ENCODE data around the gene SEC14L3. TPM values are rescaled to one million over a fixed set of nuclear protein-coding genes. Genes with fewer than 3 reads are reported as not detected.
A peak's percentile ranks its signal among the peaks of the same experiment; 100 is the strongest.

Gene SEC14L3
- total and polyA plus RNA-seq, 2 of the 13 experiments (the other 11 are each of a cell fraction or from before 2014, with no cell fraction given), result not detected

GRCh38 chr22:30421695-30422480 is 49.9 kb downstream of the SEC14L3 start (continued):
- TF ChIP-seq ZFP1 (CRISPR knock-in tag; IDR thresholded peaks at IDR 0.05) (no peak), PRMT3 (CRISPR knock-in tag; IDR thresholded peaks at IDR 0.05; ENCODE audit: borderline replicate concordance, low read depth) (no peak), U2AF2 (IDR thresholded peaks at IDR 0.05; ENCODE audit: low read depth, low read length) (no peak), ZNF253 (CRISPR knock-in tag; IDR thresholded peaks at IDR 0.05; ENCODE audit: borderline replicate concordance) (no peak), SIN3B (IDR thresholded peaks at IDR 0.05; ENCODE audit: low read length) (no peak), HOXA3 (CRISPR knock-in tag; IDR thresholded peaks at IDR 0.05) (0 out of 2 replicates have a peak, but pooled peaks have one; percentile 23), POGZ (CRISPR knock-in tag; IDR thresholded peaks at IDR 0.05) (no peak), STAT5B (CRISPR knock-in tag; IDR thresholded peaks at IDR 0.05) (no peak), ZBTB4 (CRISPR knock-in tag; IDR thresholded peaks at IDR 0.05; ENCODE audit: borderline replicate concordance) (no peak), DR1 (CRISPR knock-in tag; IDR thresholded peaks at IDR 0.05) (peak; percentile 49; the same call in 1 of the 2 replicates), HMGXB4 (CRISPR knock-in tag; IDR thresholded peaks at IDR 0.05; ENCODE audit: borderline replicate concordance in 1 of 2, low read depth in 1 of 2) (no peak; a peak in 1 of 4 replicates), REL (CRISPR knock-in tag; conservative IDR thresholded peaks at IDR 0.05) (no peak)
- TF ChIP-seq, protein P1, sequence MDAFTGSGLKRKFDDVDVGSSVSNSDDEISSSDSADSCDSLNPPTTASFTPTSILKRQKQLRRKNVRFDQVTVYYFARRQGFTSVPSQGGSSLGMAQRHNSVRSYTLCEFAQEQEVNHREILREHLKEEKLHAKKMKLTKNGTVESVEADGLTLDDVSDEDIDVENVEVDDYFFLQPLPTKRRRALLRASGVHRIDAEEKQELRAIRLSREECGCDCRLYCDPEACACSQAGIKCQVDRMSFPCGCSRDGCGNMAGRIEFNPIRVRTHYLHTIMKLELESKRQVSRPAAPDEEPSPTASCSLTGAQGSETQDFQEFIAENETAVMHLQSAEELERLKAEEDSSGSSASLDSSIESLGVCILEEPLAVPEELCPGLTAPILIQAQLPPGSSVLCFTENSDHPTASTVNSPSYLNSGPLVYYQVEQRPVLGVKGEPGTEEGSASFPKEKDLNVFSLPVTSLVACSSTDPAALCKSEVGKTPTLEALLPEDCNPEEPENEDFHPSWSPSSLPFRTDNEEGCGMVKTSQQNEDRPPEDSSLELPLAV (CRISPR knock-in tag; conservative IDR thresholded peaks at IDR 0.05; ENCODE audit: low read depth), result no peak
- TF ChIP-seq, protein P2, sequence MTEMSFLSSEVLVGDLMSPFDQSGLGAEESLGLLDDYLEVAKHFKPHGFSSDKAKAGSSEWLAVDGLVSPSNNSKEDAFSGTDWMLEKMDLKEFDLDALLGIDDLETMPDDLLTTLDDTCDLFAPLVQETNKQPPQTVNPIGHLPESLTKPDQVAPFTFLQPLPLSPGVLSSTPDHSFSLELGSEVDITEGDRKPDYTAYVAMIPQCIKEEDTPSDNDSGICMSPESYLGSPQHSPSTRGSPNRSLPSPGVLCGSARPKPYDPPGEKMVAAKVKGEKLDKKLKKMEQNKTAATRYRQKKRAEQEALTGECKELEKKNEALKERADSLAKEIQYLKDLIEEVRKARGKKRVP (CRISPR knock-in tag; IDR thresholded peaks at IDR 0.05), result no peak
- TF ChIP-seq, protein P3, sequence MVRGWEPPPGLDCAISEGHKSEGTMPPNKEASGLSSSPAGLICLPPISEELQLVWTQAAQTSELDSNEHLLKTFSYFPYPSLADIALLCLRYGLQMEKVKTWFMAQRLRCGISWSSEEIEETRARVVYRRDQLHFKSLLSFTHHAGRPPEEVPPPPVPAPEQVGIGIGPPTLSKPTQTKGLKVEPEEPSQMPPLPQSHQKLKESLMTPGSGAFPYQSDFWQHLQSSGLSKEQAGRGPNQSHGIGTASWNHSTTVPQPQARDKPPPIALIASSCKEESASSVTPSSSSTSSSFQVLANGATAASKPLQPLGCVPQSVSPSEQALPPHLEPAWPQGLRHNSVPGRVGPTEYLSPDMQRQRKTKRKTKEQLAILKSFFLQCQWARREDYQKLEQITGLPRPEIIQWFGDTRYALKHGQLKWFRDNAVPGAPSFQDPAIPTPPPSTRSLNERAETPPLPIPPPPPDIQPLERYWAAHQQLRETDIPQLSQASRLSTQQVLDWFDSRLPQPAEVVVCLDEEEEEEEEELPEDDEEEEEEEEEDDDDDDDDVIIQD (CRISPR knock-in tag; IDR thresholded peaks at IDR 0.05; ENCODE audit: low read depth), result 0 out of 2 replicates have a peak, but pooled peaks have one; percentile 18
- TF ChIP-seq, protein P4, sequence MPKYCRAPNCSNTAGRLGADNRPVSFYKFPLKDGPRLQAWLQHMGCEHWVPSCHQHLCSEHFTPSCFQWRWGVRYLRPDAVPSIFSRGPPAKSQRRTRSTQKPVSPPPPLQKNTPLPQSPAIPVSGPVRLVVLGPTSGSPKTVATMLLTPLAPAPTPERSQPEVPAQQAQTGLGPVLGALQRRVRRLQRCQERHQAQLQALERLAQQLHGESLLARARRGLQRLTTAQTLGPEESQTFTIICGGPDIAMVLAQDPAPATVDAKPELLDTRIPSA (CRISPR knock-in tag; IDR thresholded peaks at IDR 0.05; ENCODE audit: borderline replicate concordance), result no peak

Data from HepG2 (cell line).